Prostate gland (tissue), 2 donors: ENCODE results near the gene ANKMY1. TPM values are rescaled to one million over a fixed set of nuclear protein-coding genes. Genes with fewer than 3 reads are reported as not detected.

Experiments
- DNase-seq: peaks from one replicate; pipeline ENCODE4 v3.0.0-alpha.2; 2019; ENCODE audit warnings: low spot score
- H3K27ac ChIP-seq, 2 donors: fragments of 200-600 bp; sonication (generic); 2 replicates each; pipeline ENCODE4 v1.5.1; 2017 to 2019
- H3K27me3 ChIP-seq: fragments of 200-600 bp; sonication (generic); replicated peaks from 2 replicates; pipeline ENCODE4 v1.5.1; 2019; ENCODE audit not compliant: insufficient read depth
- H3K36me3 ChIP-seq, 2 donors: fragments of 200-600 bp; sonication (generic); 1 replicate in 1 of 2; 2 replicates in 1 of 2; pipeline versions ENCODE4 v1.5.1 to v1.8.1; 2017 to 2019
- H3K4me1 ChIP-seq: fragments of 200-600 bp; sonication (generic); replicated peaks from 2 replicates; pipeline ENCODE4 v1.5.1; 2019
- H3K4me3 ChIP-seq, 2 donors: fragments of 200-600 bp; sonication (generic); 2 replicates each; pipeline ENCODE4 v1.5.1; 2017 to 2019
- H3K9me3 ChIP-seq: fragments of 200-600 bp; sonication (generic); 2 replicates; pipeline ENCODE4 v1.5.1; 2017
- POLR2A ChIP-seq: fragments of 450-650 bp; IDR thresholded peaks from one replicate; pipeline ENCODE4 v1.6.1; 2016; ENCODE audit warnings: antibody characterized with exemption, mild to moderate bottlenecking
- POLR2AphosphoS5 ChIP-seq: sonication (generic); formaldehyde crosslinking; IDR thresholded peaks from one replicate; pipeline ENCODE4 v1.6.1; 2017; ENCODE audit warnings: antibody characterized with exemption
- WGBS: methylation state at CpG from one replicate; pipeline ENCODE4 v1.1.5; 2018; 5-methylcytosine and 5-hydroxymethylcytosine counted together
- intact Hi-C: fragments of 100-400 bp; cut with DNase I; formaldehyde crosslinking; loops from one replicate; pipeline ENCODE4 v1.14.2; 2022
- total RNA-seq, 2 donors: library from RNA; depleted of rRNA; stranded (reverse); fragments of >200 nt; gene quantifications; one replicate each; pipeline ENCODE4 v1.1.0, GENCODE V29; 2016
- TF ChIP-seq, protein P1 (sequence below), 4 experiments: fragments of 200-600 bp in 2 of 4; fragments of 450-650 bp in 2 of 4; sonication (generic) in 2 of 4; IDR thresholded peaks; 1 replicate in 3 of 4; 2 replicates in 1 of 4; pipeline ENCODE4 v1.5.1; 2016 to 2019; ENCODE audit warnings: antibody characterized with exemption in 4 of 4, mild to moderate bottlenecking in 2 of 4, moderate library complexity in 2 of 4

The ANKMY1 gene
- total RNA-seq, 2 donors from 2014 or later: 22.7 to 31.4 TPM

DNA sequence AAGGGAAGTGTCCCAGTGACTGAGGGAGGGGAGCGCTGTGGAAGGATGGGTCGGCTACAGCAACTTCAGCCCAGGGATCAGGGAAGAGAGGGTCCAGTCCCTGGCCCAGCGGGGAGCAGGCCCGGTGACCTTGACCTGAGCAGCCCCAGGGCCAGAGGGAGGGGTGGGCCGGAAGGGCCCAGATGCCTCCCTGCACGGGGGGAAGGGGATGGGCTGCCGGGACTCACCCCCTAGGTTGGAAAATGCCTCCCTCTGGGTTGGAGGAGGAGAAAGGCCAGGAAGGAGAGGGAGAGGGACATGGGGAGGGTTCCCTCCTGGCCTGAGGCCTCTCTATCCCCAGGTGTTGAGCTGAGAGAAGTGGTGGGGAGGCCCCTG lies 102.5 kb downstream of the ANKMY1 start:
- intact Hi-C loops: loop anchor here (10.0 kb wide), 1 partner anchor 110 kb away; the partner anchor contains the start of genes DUSP28 and RNPEPL1
- H3K4me1 ChIP-seq: peaks cover 36% of the 10 kb centered on the region
- DNase-seq: no peak

DNA sequence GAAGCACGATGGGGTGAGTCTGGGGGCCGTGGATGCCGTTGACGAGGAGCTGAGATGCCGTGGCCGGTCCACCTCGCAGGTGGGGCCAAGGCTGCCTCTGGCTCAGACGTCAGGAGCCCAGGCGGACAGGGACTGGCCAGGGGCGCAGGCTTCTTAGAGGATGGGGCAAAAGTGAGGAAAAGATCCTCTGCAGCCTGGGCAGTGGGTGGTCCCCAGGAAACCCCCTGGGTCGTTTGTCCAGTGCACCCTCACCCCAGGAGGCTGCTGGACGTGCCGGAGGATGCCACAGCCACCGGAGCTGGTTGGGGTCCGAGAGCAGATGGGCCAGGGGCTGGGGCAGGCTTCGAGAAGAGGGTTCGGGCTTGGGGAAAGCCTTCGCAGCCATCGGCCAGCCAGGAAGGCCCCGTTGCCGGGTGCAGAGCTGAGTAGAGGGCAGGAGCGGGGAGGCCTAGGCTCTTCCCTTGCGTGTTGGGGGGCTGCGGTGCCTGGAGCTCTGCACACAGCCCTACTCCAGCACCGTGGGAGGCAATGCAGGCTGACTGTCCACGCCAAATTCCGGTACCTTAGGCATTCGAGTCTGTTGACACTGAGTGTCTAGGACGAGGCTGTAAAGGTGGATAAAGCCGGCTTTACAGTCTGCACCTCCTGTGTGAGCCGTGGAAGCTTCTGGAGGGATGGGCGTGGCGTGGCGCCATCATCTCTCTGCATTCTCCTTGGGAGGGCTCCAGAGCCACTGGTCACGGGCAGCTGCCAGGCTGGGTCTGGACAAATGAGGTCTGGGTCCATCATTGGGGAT lies 103.5 kb downstream of the ANKMY1 start:
- 39% methylated on average over 35 of the region's 35 CpGs for WGBS
- Histone ChIP-seq H3K4me3 (peak overlapping the region; percentile 65 to 74), H3K27me3 (no peaks in the 10 kb centered on the region), H3K4me1 (peaks cover 36% of the 10 kb centered on the region), H3K36me3 (no peaks in the 10 kb centered on the region), H3K27ac (peak overlapping the region; percentile 82 to 90), H3K9me3 (no peaks in the 10 kb centered on the region)
- intact Hi-C loops: loop anchor here (10.0 kb wide), 1 partner anchor 110 kb away; the partner anchor contains the start of genes DUSP28 and RNPEPL1
- TF ChIP-seq POLR2A: no peak
- TF ChIP-seq, protein P1, sequence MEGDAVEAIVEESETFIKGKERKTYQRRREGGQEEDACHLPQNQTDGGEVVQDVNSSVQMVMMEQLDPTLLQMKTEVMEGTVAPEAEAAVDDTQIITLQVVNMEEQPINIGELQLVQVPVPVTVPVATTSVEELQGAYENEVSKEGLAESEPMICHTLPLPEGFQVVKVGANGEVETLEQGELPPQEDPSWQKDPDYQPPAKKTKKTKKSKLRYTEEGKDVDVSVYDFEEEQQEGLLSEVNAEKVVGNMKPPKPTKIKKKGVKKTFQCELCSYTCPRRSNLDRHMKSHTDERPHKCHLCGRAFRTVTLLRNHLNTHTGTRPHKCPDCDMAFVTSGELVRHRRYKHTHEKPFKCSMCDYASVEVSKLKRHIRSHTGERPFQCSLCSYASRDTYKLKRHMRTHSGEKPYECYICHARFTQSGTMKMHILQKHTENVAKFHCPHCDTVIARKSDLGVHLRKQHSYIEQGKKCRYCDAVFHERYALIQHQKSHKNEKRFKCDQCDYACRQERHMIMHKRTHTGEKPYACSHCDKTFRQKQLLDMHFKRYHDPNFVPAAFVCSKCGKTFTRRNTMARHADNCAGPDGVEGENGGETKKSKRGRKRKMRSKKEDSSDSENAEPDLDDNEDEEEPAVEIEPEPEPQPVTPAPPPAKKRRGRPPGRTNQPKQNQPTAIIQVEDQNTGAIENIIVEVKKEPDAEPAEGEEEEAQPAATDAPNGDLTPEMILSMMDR (IDR thresholded peaks at IDR 0.05): no peak
- TF ChIP-seq POLR2AphosphoS5: peak; percentile 54
- no peak for DNase-seq

More for the DNA sequence above, 102.5 kb downstream of the ANKMY1 start:
- WGBS: 63% methylated on average over 7 of the region's 7 CpGs
- Histone ChIP-seq H3K9me3 (no peaks in the 10 kb centered on the region), H3K36me3 (no peaks in the 10 kb centered on the region), H3K27ac (peak overlapping the region; percentile 82 to 90), H3K4me3 (no peak overlapping the region), H3K27me3 (no peaks in the 10 kb centered on the region)
- TF ChIP-seq POLR2A (no peak), POLR2AphosphoS5 (no peak)
- TF ChIP-seq, protein P1 (IDR thresholded peaks at IDR 0.05): no peak

DNA sequence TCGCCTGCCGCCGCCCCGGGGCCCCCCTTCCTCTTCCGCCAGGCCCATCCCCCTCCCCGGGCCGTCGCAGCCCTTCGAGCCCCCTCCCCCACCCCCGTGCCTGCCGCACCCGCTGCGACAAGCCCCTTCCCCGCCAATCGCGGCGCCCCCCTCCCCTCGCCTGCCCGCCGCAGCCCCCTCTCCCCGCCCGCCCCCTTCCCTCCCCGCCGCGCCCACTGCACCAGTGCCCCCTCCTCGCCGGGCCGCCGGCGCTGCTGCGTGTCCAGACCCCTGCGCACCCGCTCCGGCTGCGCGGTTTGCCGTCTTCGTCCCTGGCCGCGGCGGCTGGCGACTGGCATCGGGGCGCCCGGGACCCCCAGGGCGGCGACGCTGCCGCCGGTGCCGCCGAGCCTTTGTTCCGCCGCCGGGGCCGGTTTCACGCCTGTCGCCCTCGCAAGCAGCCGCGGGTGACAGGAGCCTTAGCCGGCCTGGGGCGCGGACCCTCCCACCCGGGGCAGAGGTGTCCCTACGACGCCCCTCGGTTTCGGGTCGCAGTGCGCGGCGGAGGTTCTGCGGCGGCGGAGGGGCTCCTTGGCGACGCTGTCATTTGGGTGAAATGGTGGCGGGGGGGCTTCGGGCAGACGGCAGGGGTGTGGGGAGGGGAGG lies 104.2 kb downstream of the ANKMY1 start:
- no peaks in the 10 kb centered on the region for H3K9me3 ChIP-seq
- WGBS: 8% methylated on average over 22 of the region's 81 CpGs
- no peaks in the 10 kb centered on the region for H3K36me3 ChIP-seq
- intact Hi-C loops: loop anchor here (10.0 kb wide), 1 partner anchor 111 kb away; the partner anchor contains the start of genes DUSP28 and RNPEPL1
- peaks cover 36% of the 10 kb centered on the region for H3K4me1 ChIP-seq
- peak overlapping the region; percentile 82 to 90 for H3K27ac ChIP-seq
- H3K4me3 ChIP-seq: peak overlapping the region; percentile 65 to 74
- TF ChIP-seq POLR2A (no peak), POLR2AphosphoS5 (no peak)
- TF ChIP-seq, protein P1 (IDR thresholded peaks at IDR 0.05): no peak
- no peaks in the 10 kb centered on the region for H3K27me3 ChIP-seq
- DNase-seq: no peak

DNA sequence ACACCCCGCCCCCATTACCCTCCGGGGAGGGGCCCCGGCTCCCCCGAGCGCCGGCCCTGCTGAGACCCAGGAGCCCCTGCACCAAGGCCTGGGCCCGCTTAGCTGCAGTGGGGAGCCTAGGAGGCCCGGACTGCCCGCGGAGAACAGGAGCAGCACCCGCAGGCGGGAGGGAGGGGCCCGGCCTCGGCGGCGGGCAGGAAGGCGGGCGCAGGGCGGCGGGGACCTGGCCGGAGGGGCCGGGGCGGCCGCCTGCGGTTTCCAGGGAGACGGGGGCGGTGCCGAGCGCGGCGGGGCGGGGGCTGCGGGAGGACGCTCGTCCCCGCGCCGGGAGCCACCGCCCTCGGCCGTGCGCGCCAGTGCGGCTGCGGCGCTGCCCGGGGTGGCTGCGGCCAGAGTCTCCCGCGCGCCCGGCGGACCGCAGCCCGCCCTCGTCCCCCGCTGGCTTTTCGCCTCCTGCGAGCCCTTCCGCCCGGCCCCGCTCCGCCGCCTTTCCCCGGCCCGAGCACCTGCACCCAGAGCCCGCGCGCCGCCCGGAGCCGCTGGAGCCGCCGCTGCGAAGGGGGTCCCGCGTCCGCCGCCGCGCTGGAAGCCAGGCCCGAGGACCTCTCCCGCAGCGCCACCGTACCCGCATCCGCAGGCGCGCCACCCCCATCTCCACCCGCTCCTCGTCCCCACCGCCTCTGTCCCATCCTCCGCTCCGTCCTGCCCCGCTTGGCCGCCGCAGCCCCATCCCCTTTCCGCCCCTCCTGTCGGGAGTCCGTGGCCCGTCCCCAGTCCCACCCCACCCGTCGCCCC lies 105.1 kb downstream of the ANKMY1 start:
- no peaks in the 10 kb centered on the region for H3K36me3 ChIP-seq
- DNase-seq: peak; percentile 77
- H3K4me3 ChIP-seq: peak overlapping the region; percentile 65 to 74
- WGBS: under 1% methylated on average over 40 of the region's 103 CpGs
- TF ChIP-seq, protein P1 (IDR thresholded peaks at IDR 0.05): no peak
- no peak for TF ChIP-seq POLR2AphosphoS5
- TF ChIP-seq POLR2A: peak; percentile 63
- intact Hi-C loops: loop anchor here (10.0 kb wide), 1 partner anchor 112 kb away; the partner anchor contains the start of genes DUSP28 and RNPEPL1
- no peaks in the 10 kb centered on the region for H3K9me3 ChIP-seq
- no peaks in the 10 kb centered on the region for H3K27me3 ChIP-seq
- peak overlapping the region; percentile 81 to 82 for H3K27ac ChIP-seq
- H3K4me1 ChIP-seq: peaks cover 35% of the 10 kb centered on the region
